Measurements from ENCODE around the gene USP22.
"Not testable (repeated sequence)": the region's sequence is repeated elsewhere in the genome, so short reads cannot be mapped to it uniquely, and the experiment has no call there.

Gene USP22

DNA sequence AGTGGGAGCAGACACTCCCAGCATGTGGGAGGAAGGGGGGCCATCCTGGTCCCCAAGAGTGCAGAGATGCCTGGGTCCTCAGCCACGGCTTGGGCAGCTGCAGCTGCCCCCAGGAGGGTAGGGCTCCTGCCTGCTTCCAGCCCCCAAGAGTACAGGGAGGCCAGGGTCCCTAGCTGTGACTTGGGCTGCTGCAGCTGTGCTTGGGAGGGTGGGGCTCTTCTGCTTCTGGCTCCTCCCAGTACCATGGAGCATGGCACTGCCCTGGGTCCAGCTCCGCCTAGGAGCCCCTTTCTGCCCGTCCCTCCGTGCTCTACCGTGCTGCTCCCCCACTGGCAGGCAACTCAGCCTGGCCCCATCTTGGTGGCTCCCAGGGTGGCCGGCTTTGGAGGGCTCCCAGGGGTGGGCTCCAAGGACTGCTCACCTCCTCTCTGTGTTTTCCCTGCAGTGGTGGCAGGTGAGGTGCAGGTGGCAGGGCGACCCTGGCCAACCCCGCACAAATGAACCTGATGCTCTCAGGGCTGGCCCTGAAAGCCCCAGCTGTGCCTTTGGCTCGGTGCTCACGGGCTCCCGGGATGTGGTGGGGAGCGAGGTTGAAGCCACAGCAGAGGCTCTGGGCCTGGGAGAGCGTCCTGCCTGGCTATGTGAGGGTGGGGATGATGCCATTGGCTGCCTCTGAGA is 18.5 kb upstream of the USP22 start:
- peak overlapping the region; percentile 70 for H3K18ac ChIP-seq (ENCODE audit: low read length)
- peaks cover 0 to 17% (median 0%) of the 10 kb centered on the region in 3 experiments for H3K27me3 ChIP-seq (ENCODE audit: control insufficient read depth in 3 of 3, insufficient read depth in 3 of 3, low read depth in 1 of 3, low read length in 3 of 3)
- no peak overlapping the region for H3K27ac ChIP-seq (replicated peaks; ENCODE audit: low read length)
- no peak for DNase-seq (ENCODE audit: low spot score)
- H2AK5ac ChIP-seq (ENCODE audit: low read depth, low read length): peak overlapping the region; percentile 83
- peak overlapping the region in 1 of 2 donors; percentile 17 for H3K4me3 ChIP-seq (ENCODE audit: low read length in 2 of 2)
- H2BK120ac ChIP-seq (ENCODE audit: low read depth, low read length): no peak overlapping the region
- H2AFZ ChIP-seq (ENCODE audit: low read length): no peak overlapping the region
- peak overlapping the region; percentile 43 for H3K14ac ChIP-seq (ENCODE audit: low read length)
- H3K23ac ChIP-seq (ENCODE audit: low read depth, low read length, poor library complexity): no peak overlapping the region
- H4K8ac ChIP-seq (ENCODE audit: low read depth, low read length): no peak overlapping the region
- no CpG with 5 or more reads among the region's 13 CpGs for WGBS, 2 donors (ENCODE audit: extremely low coverage in 2 of 2, insufficient read length in 2 of 2, insufficient replicate concordance in 1 of 2)
- no peaks in the 10 kb centered on the region for H3K79me1 ChIP-seq (ENCODE audit: low read depth, low read length)
- peak overlapping the region; percentile 43 for H2BK15ac ChIP-seq (ENCODE audit: low read length)
- peaks cover 0 to 2% of the 10 kb centered on the region in 2 donors for H3K4me1 ChIP-seq (ENCODE audit: control insufficient read depth in 2 of 2, insufficient read depth in 1 of 2, low read depth in 1 of 2, low read length in 2 of 2)
- no peak overlapping the region for H2BK12ac ChIP-seq (ENCODE audit: low read length)
- H4K91ac ChIP-seq (ENCODE audit: low read depth, low read length, poor library complexity): no peak overlapping the region
- H3K9me3 ChIP-seq (replicated peaks in 1 of 2; ENCODE audit: control insufficient read depth in 2 of 2, insufficient read depth in 1 of 2, low read depth in 1 of 2, low read length in 2 of 2): no peaks in the 10 kb centered on the region
- H3K36me3 ChIP-seq (replicated peaks in 1 of 2; ENCODE audit: control insufficient read depth in 2 of 2, insufficient read depth in 2 of 2, low read length in 2 of 2): no peaks in the 10 kb centered on the region
- H3K4ac ChIP-seq (ENCODE audit: low read length): no peak overlapping the region
- peak overlapping the region; percentile 12 for H2BK5ac ChIP-seq (ENCODE audit: low read length)
- H3K4me2 ChIP-seq (ENCODE audit: insufficient read depth, low read length, poor library complexity, severe bottlenecking): no peak overlapping the region
- H3K9ac ChIP-seq (ENCODE audit: low read depth, low read length, poor library complexity): peak overlapping the region; percentile 54

DNA sequence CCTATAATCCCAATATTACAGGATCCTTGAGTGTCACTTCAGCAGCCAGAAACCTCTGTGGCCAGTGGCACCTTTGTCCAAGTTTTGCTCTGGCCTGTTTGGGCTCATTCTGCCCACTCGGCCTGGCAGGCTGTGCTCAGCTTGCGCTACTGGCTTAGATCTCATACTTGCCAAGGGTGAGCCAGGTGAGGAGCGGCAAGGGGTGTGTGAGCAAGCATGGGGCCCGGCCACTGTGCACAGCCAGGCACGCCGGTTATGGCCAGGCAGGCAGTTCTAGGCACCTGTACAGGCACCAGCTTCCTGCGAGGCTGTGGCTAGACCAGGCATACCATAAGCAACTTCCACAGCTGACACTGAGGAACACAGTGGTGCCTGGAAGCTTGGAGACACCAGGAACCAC is 16.9 kb upstream of the USP22 start:
- no CpG with 5 or more reads among the region's 7 CpGs for WGBS, 2 donors (ENCODE audit: extremely low coverage in 2 of 2, insufficient read length in 2 of 2, insufficient replicate concordance in 1 of 2)
- Histone ChIP-seq H2BK120ac (ENCODE audit: low read depth, low read length) (no peak overlapping the region), H2BK15ac (ENCODE audit: low read length) (no peak overlapping the region), H3K9ac (ENCODE audit: low read depth, low read length, poor library complexity) (peak overlapping the region; percentile 50), H2BK5ac (ENCODE audit: low read length) (no peak overlapping the region), H3K18ac (ENCODE audit: low read length) (peak overlapping the region; percentile 52), H3K4ac (ENCODE audit: low read length) (no peak overlapping the region), H3K79me1 (ENCODE audit: low read depth, low read length) (no peaks in the 10 kb centered on the region), H4K91ac (ENCODE audit: low read depth, low read length, poor library complexity) (no peak overlapping the region), H2AFZ (ENCODE audit: low read length) (no peak overlapping the region), H4K8ac (ENCODE audit: low read depth, low read length) (no peak overlapping the region), H3K23ac (ENCODE audit: low read depth, low read length, poor library complexity) (no peak overlapping the region), H2AK5ac (ENCODE audit: low read depth, low read length) (no peak overlapping the region), H3K14ac (ENCODE audit: low read length) (peak overlapping the region; percentile 75), H3K9me3 (replicated peaks in 1 of 2; ENCODE audit: control insufficient read depth in 2 of 2, insufficient read depth in 1 of 2, low read depth in 1 of 2, low read length in 2 of 2) (no peaks in the 10 kb centered on the region), H3K4me2 (ENCODE audit: insufficient read depth, low read length, poor library complexity, severe bottlenecking) (no peak overlapping the region), H2BK12ac (ENCODE audit: low read length) (peak overlapping the region; percentile 75), H3K27me3 (ENCODE audit: control insufficient read depth in 3 of 3, insufficient read depth in 3 of 3, low read depth in 1 of 3, low read length in 3 of 3) (peaks cover 0 to 17% (median 0%) of the 10 kb centered on the region in 3 experiments), H3K4me3 (ENCODE audit: low read length in 2 of 2) (no peak overlapping the region), H3K4me1 (ENCODE audit: control insufficient read depth in 2 of 2, insufficient read depth in 1 of 2, low read depth in 1 of 2, low read length in 2 of 2) (peaks cover 0 to 2% of the 10 kb centered on the region in 2 donors), H3K27ac (replicated peaks; ENCODE audit: low read length) (no peak overlapping the region), H3K36me3 (replicated peaks in 1 of 2; ENCODE audit: control insufficient read depth in 2 of 2, insufficient read depth in 2 of 2, low read length in 2 of 2) (no peaks in the 10 kb centered on the region)
- no peak for DNase-seq (ENCODE audit: low spot score)

DNA sequence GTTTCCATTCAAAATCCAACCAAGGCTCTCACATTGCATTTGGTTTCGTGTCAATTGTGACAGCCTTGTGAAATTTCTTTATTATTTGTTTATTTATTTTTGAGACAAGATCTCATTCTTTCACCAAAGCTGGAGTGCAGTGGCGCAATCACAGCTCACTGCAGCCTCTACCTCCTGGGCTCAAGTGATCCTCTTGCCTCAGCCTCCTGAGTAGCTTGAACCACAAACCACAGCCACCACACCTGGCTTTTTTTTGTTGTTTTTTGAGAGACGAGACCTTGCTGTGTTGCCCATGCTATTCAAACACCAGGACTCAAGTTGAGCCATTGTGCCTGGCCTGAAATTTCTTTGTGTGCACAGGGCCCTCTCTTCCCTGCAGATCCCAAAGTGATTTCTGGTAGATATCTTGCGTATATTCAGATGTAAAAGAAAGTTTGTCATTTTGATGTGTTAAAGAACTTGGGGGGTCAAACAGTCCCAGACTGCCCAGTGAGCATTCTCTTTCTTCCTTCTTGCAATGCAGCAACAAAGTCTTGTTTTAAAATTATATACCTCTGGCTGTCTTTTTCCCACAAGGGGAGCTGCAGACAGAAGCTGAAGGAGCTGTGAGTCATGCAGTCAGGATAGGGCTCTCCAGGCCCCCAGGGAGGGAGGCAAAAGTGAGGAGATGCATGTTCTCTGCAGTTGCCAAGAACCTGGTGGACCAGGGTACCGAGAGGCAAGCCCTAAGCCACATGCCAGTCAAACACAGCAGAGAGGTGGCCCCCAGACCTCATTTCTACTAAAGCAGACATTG is 15.5 kb upstream of the USP22 start:
- peaks cover 0 to 17% (median 0%) of the 10 kb centered on the region in 3 experiments for H3K27me3 ChIP-seq (ENCODE audit: control insufficient read depth in 3 of 3, insufficient read depth in 3 of 3, low read depth in 1 of 3, low read length in 3 of 3)

DNA sequence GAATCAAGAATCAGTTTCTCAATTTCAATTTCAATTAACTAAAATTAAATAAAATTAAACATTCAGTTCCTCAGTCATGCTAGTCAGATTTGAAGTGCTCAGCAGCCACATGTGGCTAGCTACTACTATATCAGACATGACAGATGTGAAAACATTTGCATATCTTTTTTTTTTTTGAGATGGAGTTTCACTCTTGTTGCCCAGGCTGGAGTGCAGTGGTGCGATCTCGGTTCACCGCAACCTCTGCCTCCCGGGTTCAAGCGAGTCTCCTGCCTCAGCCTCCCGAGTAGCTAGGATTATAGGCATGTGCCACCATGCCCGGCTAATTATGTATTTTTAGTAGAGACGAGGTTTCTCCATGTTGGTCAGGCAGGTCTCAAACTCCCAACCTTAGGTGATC is 10.2 kb upstream of the USP22 start:
- H3K23ac ChIP-seq (ENCODE audit: low read depth, low read length, poor library complexity); H3K4me1 ChIP-seq (ENCODE audit: control insufficient read depth in 2 of 2, insufficient read depth in 1 of 2, low read depth in 1 of 2, low read length in 2 of 2); H3K27me3 ChIP-seq (ENCODE audit: control insufficient read depth in 3 of 3, insufficient read depth in 3 of 3, low read depth in 1 of 3, low read length in 3 of 3); H3K79me1 ChIP-seq (ENCODE audit: low read depth, low read length); H2BK12ac ChIP-seq (ENCODE audit: low read length); H3K27ac ChIP-seq (replicated peaks; ENCODE audit: low read length); H3K9ac ChIP-seq (ENCODE audit: low read depth, low read length, poor library complexity); H2AFZ ChIP-seq (ENCODE audit: low read length); H2BK5ac ChIP-seq (ENCODE audit: low read length); H3K36me3 ChIP-seq (replicated peaks in 1 of 2; ENCODE audit: control insufficient read depth in 2 of 2, insufficient read depth in 2 of 2, low read length in 2 of 2); DNase-seq (ENCODE audit: low spot score); H3K18ac ChIP-seq (ENCODE audit: low read length); H4K8ac ChIP-seq (ENCODE audit: low read depth, low read length); H3K9me3 ChIP-seq (replicated peaks in 1 of 2; ENCODE audit: control insufficient read depth in 2 of 2, insufficient read depth in 1 of 2, low read depth in 1 of 2, low read length in 2 of 2); H2BK15ac ChIP-seq (ENCODE audit: low read length); H2BK120ac ChIP-seq (ENCODE audit: low read depth, low read length); H3K4me2 ChIP-seq (ENCODE audit: insufficient read depth, low read length, poor library complexity, severe bottlenecking); H3K4me3 ChIP-seq (ENCODE audit: low read length in 2 of 2); H3K4ac ChIP-seq (ENCODE audit: low read length); H3K14ac ChIP-seq (ENCODE audit: low read length); H4K91ac ChIP-seq (ENCODE audit: low read depth, low read length, poor library complexity); H2AK5ac ChIP-seq (ENCODE audit: low read depth, low read length): not testable (repeated sequence)
- no CpG with 5 or more reads among the region's 8 CpGs for WGBS, 2 donors (ENCODE audit: extremely low coverage in 2 of 2, insufficient read length in 2 of 2, insufficient replicate concordance in 1 of 2)

More for the DNA sequence above, 15.5 kb upstream of the USP22 start:
- peaks cover 0 to 2% of the 10 kb centered on the region in 2 donors for H3K4me1 ChIP-seq (ENCODE audit: control insufficient read depth in 2 of 2, insufficient read depth in 1 of 2, low read depth in 1 of 2, low read length in 2 of 2)
- WGBS, 2 donors (ENCODE audit: extremely low coverage in 2 of 2, insufficient read length in 2 of 2, insufficient replicate concordance in 1 of 2): no CpG with 5 or more reads among the region's 5 CpGs
- DNase-seq (ENCODE audit: low spot score): no peak
- no peaks in the 10 kb centered on the region for H3K36me3 ChIP-seq (replicated peaks in 1 of 2; ENCODE audit: control insufficient read depth in 2 of 2, insufficient read depth in 2 of 2, low read length in 2 of 2)
- no peak overlapping the region for H4K91ac ChIP-seq (ENCODE audit: low read depth, low read length, poor library complexity)
- no peak overlapping the region for H3K4me2 ChIP-seq (ENCODE audit: insufficient read depth, low read length, poor library complexity, severe bottlenecking)
- H2BK120ac ChIP-seq (ENCODE audit: low read depth, low read length): no peak overlapping the region
- no peak overlapping the region for H2AK5ac ChIP-seq (ENCODE audit: low read depth, low read length)
- no peaks in the 10 kb centered on the region for H3K79me1 ChIP-seq (ENCODE audit: low read depth, low read length)
- no peak overlapping the region for H3K14ac ChIP-seq (ENCODE audit: low read length)
- H3K23ac ChIP-seq (ENCODE audit: low read depth, low read length, poor library complexity): no peak overlapping the region
- no peak overlapping the region for H4K8ac ChIP-seq (ENCODE audit: low read depth, low read length)
- H2BK15ac ChIP-seq (ENCODE audit: low read length): no peak overlapping the region
- no peak overlapping the region for H2BK5ac ChIP-seq (ENCODE audit: low read length)
- H3K18ac ChIP-seq (ENCODE audit: low read length): no peak overlapping the region
- H3K27ac ChIP-seq (replicated peaks; ENCODE audit: low read length): no peak overlapping the region
- H3K9ac ChIP-seq (ENCODE audit: low read depth, low read length, poor library complexity): no peak overlapping the region
- no peak overlapping the region for H2BK12ac ChIP-seq (ENCODE audit: low read length)
- H3K9me3 ChIP-seq (replicated peaks in 1 of 2; ENCODE audit: control insufficient read depth in 2 of 2, insufficient read depth in 1 of 2, low read depth in 1 of 2, low read length in 2 of 2): no peaks in the 10 kb centered on the region
- no peak overlapping the region for H3K4me3 ChIP-seq (ENCODE audit: low read length in 2 of 2)
- no peak overlapping the region for H2AFZ ChIP-seq (ENCODE audit: low read length)
- H3K4ac ChIP-seq (ENCODE audit: low read length): no peak overlapping the region

Data from neuronal stem cell (in vitro differentiated cells).